ENCODE data around the gene FREM3.
"Not testable (repeated sequence)": the region's sequence is repeated elsewhere in the genome, so short reads cannot be mapped to it uniquely, and the experiment has no call there.

Gene FREM3

DNA sequence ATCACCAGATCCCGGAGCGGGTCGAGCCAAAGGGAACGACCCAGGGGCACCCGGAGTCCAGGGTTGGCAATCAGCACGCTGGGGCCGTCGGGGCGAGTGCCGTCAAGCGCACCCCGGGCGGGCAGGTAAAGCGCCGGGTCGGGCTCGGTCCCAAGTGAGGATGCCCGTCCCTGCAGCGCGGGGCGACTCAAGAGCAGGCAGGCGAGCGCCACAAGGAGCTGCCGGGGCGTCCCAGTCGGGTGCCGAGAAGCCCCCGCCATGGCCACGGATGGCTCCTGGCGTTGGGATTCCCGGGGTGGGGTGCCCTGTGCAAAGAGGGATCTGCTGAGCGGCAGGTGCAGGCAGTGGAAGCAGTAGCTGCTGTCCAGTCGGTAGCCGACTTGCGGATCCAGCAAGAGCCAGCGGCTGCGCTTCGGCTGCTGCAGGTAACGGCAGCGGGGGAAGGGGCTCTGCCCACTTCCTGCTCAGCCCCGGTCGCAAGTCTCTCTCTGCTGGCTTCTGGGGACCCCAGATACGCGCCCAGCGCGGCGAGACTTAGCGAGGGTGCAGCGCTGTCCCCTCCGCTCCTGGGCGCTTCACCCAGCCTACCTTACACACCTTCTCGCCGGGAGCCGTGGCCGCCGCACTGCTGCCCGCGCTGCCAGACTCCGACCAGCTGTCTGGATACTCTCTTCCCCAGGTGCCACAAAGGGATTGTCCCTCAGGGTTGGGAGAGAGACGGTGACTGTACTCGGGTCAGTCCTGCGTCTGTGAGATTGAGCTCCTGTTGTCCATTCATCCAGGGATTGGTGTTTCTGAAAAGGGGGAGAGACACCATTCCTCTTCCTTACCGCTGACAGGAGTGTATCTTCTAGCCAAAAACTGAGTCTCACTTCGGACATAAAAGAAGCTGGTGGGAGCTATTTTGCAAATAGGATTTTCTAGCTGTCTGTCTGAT is at the start of gene FREM3:
Gene FREM3, minus strand, starts transcription at position 260 of the 937 bp plus-strand sequence. Its CDS starts 0 bp downstream, at position 260.
- no peak for DNase-seq (ENCODE audit: low spot score)

DNA sequence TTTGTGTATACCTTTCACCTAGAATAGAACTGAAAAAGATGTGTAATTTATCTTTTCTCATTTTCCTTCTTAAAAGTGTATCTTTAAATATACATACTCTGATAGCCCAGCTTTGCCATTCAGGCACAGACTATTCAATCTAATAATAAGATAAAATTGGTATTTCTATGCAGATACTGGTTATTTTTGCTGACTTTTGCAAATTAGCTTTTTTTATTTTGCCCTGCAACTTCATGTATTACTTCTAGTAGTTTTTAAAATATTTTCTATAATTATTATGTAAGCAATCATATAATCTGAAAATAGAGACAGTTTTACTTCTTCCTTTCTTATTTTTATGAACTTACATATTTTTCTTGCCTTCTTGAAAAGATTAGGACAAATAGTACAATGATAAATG is 45.4 kb upstream of the FREM3 start:
- DNase-seq (ENCODE audit: low spot score), result no peak

DNA sequence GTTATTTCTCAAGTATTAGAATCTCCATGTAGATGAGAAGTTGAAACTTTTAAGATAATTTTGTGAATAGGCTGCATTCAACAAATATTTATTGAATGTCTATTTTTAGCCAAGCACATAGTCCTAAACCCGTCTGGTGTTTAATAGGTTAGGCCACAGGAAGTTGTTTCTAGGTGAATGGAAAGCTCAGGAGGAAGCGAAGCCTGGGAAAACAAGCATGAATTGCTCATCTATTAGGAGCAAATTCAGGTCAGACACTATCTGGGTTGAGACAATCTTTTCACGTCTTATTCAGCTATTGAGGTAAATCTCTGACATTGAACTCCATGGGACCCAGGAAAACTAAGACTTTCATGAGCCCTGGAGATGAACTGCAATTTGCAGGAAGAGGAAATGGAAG is 43.1 kb upstream of the FREM3 start:
- no peak for DNase-seq (ENCODE audit: low spot score)

DNA sequence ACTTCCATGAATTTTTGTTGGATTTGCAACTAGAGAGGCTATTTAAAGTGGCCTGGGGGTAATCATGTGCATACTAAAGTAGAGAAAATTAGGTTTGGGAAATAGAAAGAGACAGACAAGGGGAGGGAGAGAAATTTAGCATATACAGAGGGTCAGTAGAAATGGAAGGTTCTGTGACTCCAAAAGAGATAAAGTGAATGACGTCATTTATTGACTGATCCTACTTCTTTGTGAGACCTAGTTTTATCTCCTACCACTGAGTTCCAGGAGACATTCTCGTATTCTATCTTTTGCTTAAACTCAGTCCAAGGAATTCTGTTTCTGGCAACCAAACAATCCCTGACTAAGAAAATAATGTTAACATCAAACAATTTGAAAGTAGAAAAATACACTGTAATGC is 42.4 kb upstream of the FREM3 start:
- no peak for DNase-seq (ENCODE audit: low spot score)

DNA sequence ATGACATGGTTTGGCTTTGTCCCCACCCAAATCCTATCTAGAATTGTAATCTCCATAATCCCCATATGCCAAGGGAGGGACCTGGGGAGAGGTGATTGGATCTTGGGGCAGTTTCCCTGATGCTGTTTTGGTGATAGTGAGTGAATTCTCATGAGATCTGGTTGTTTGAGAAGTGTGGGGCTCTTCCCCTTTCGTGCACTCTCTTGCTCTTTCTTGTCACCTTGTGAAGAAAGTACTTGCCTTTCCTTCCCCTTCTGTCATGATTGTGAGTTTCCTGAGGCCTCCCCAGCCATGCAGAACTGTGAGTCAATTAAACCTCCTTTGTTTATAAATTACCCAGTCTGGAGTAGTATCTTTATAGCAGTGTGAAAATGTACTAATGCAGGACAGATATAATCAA is 36.4 kb upstream of the FREM3 start:
- DNase-seq (ENCODE audit: low spot score), result no peak

DNA sequence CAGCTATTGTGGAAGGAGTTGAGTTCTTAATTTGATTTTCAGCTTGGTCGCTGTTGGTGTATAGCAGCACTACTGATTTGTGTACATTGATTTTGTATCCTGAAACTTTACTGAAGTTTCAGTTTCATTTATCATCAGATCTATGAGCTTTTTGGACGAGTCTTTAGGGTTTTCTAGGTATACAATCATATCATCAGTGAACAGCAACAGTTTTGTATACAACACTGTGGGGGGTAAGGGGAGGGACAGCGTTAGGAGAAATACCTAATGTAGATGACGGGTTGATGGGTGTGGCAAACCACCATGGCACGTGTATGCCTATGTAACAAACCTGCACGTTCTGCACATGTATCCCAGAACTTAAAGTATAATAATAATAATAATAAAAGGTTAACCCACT is 35.6 kb upstream of the FREM3 start:
- DNase-seq (ENCODE audit: low spot score), result not testable (repeated sequence)

DNA sequence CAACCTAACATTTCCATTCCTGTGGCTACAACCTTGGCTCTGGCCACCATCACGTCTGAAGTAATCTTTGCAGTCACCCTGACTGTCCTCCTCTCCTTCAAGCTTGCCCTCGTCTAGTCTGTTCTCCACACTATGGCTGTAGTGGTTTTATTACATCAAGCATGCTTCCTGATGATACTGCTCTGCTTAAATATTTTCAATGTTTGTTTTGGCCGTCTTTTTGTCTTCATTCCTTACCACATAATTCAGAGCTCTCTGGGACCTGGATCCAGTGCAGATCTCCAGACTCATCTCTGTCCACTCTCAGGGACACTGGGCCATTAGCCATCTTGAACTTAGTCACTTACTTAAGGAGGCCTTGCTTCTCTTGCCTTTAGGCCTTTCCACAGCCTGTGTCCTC is 27.7 kb upstream of the FREM3 start:
- DNase-seq (ENCODE audit: low spot score), result no peak

DNA sequence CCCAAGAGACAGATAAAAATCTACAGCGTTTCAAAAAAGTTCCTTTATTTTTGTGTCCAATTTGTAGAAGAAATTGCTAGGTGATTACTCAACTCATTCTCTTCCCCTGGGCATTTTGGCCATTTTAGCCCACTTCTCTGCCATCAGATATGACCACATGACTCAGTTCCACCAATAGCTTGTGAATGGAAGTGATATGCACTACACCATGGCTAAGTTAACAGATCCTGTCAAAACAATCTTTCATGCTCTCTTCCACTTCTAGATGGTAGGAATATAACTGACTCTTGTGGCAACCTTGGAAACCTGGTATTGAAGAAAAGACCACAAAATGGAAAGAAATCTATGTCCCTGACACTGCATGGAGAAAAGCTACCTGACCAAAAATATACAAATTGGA is 26.2 kb upstream of the FREM3 start:
- no peak for DNase-seq (ENCODE audit: low spot score)

DNA sequence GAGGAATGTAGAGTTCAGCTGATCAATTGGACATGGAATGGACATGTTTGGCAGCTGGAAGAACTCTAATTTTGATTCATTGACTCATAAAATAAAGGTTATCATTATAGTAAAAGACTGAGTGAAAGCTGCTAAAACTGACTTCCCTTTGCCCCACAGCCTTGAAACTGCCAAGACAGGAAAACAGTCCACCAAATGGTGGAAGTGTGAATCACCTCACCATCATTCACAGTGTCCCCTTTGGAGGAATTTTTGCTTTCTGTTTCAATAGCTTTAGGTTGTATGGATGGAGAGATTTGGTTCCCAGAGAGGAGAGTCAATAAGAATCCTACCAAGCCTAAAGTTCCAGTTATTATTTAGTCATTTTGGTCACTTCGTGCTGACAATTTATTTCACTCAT is 20.8 kb upstream of the FREM3 start:
- DNase-seq (ENCODE audit: low spot score), result no peak

DNA sequence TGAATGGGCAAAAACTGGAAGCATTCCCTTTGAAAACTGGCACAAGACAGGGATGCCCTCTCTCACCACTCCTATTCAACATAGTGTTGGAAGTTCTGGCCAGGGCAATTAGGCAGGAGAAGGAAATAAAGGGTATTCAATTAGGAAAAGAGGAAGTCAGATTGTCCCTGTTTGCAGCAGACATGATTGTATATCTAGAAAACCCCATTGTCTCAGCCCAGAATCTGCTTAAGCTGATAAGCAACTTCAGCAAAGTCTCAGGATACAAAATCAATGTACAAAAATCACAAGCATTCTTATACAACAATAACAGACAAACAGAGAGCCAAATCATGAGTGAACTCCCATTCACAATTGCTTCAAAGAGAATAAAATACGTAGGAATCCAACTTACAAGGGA is 18.3 kb upstream of the FREM3 start:
- not testable (repeated sequence) for DNase-seq (ENCODE audit: low spot score)

DNA sequence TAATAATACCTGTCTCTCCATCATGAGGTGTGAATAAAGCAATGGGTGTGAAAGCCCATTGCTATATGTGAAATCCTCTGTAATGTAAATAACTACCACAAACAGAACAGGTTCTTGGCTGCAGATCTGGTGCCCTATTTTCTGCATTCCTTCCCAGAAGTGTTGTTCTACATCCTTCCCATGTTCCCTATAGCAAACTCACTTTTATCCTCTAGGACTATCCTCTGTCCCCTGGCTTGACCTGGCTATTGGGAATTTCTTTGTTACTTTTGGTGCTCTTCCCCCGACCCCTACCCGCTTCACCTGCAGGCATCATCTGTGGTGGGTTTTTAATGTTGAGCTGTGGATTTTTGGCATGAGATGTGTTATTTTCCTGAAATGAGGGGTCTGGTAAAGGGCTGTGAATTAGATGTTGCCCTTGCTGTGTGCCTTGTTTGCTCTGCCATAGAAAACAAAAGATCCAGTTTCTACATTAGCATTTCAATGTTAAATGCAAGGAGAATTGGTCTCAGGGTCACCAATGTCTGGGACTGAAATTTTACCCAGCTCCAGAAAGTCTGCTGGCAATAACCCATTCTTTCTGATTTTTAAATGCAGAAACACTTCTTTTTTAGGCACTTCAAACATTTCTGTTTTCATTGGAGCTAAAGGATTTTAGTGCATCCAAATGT is 13.6 kb upstream of the FREM3 start:
- DNase-seq (ENCODE audit: low spot score), result no peak

DNA sequence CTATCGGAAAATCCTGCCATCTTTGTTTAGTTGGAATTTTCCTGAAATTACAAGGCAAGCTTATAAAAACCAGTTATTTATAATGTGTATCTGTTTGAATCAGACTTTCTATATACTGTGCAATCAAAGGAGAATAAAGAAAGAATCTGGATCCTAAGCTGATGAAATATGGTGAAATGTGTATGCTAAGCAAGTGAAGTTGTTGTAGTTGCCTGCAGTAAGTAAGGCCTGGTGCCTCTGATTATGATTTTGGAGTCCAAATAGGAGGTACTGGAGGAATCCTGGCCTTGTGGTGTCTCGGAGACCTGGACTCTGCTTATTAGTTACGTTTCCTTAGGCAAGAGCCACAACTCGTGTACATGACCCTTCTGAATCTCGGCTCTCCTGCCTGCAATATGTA is 13.1 kb upstream of the FREM3 start:
- no peak for DNase-seq (ENCODE audit: low spot score)

DNA sequence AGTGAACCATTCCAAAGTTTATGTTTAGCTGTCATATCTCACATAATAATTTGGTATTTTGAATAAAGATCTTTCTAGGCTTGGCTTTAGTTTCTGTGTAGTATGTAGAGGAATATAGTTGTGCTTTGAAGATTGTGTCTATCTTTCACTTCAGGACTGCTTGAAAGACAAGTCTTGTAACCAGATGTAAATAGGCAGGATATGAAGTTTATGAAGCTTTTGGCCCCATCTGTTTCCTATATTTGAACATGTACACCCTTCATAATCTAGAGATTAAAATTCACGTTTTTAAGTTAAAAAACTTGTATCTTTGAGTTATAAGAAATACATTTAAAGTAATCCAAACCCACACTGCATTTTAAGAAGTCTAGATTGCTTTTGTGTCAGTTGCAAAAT is 11.7 kb upstream of the FREM3 start:
- DNase-seq (ENCODE audit: low spot score), result no peak

DNA sequence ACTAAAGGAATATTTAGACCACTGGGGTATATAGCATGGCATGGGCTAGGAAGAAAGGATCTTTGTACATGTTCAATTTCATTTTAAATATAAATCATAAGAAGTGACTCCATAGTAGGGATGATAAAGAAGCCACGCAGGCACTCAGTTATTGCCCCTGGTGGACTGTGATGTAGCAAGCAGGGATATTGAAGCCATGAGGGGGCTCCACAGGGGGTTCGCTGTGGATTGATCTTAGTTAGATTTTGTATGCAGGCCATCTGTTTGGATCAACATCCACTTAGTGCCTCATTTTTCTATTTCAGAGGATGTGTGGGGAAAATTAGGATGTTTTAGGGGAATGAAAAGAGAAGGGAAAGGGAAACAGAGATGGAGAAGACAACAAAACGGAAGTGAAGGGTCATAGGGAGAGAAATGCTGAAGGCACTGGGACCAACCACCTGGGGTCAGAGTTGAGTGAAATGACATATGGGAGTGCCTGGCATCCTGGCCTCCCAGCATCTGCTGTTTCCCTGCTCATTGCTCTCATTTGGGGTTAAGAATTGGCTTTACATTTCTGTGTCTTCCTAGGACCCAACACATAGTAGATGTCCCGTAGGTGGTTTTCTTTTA is 11.2 kb upstream of the FREM3 start:
- DNase-seq (ENCODE audit: low spot score), result no peak

DNA sequence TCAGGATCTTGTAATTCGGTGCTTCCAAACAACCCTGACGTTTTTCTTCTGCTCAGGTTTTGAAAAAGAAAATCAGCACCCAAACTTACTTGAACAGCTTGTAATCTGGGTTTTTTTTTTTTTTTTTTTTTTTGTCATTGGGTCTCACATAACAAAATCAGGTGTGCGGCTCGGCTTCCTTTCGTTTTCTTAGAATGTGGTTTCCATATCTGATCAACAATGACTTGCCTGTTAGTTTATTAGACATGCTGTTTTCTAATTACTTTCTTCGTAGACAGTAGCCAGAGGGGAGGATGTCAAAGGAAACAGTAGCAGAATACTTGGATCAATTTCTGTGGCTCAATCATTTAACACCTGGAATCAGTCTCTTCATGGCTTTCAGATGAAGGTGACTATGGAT is 890 bp upstream of the FREM3 start:
- no peak for DNase-seq (ENCODE audit: low spot score)

DNA sequence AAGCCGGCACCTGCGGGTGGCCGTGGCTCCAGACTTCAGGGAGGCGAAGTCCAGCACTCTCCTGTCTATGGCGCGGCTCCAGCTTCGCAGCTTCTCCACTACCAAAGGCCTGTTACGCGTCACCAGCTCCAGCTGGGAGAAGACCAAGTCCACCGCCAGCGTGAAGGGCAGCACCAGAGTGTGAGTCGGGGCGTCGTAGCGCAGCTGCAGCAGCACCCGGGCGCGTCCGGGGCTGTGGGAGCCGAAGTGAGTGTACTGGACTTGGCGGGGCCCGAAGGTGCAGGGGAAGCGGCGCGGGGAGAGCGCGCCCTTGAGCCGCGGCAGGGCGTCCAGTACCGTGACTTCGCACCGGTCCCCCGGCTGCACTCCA is 444 bp downstream of the FREM3 start:
- DNase-seq (ENCODE audit: low spot score), result no peak

DNA sequence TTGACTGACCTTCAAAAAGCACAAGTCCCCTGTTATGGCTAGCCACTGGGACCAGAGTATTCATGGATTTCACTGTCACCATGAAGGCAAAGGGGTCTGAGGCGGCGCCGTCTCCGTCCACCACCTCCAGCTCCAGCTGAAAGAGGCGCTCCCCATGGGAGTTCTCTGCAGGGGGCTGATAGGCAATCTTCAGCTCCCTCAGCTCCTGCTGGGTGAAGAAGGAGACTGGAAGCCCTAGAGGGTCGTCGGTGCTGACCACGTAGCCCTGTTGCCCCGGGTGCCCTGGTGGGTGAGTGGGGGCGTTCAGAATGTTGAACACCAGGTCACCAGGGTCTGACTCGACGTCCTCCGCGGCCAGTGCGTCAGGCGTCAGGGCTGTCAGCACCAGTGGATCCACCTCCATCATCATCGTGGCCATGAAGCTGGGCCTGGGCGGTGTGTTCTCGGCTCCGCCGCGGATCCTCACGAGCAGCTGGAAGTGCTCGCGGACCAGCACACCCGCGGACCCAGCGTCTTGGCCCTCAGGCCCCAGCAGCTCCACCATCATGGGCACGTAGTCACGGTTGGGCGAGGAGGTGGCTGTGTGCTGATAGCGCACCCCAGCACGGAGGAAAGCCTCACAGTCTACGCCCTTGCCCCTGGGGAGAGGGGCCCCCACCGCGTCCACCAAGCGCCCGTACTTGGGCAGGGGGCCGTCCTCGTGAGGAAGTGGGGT is 987 bp downstream of the FREM3 start:
- DNase-seq (ENCODE audit: low spot score), result no peak

DNA sequence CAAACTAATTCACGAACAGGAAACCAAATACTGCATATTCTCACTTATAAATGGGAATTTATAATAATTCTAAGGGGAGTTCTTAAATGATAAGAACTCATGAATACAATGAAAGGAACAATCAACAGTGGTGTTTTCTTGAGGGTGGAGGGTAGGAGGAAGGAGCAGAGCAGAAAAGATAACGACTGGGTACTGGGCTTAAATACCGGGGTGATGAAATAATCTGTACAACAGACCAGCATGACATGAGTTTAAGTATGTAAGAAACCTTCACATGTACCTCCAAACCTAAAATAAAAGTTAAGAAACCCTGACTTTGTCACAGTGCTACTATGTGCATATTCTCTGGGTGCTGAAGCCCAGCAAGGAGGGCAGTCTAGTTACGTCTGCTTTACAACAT is 6.6 kb downstream of the FREM3 start:
- DNase-seq (ENCODE audit: low spot score), result no peak

DNA sequence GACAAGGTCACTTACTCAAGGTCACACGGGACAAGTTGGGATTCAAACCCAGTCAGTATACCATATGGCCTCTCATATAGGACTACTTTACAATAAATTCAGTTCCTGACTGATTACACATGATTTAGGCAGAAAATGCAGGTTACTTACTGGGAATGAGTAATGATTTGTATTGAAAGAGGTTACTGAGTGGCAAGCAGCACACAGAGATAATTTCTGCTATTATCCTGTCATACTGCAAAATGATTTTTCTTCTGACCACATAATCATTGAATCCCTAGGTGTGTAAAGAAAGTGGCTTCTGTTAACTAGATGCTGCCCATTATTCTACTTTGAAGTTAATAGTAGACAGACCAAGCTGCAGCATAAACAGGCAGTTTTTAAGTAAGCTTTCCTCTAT is 8.2 kb downstream of the FREM3 start:
- no peak for DNase-seq (ENCODE audit: low spot score)

DNA sequence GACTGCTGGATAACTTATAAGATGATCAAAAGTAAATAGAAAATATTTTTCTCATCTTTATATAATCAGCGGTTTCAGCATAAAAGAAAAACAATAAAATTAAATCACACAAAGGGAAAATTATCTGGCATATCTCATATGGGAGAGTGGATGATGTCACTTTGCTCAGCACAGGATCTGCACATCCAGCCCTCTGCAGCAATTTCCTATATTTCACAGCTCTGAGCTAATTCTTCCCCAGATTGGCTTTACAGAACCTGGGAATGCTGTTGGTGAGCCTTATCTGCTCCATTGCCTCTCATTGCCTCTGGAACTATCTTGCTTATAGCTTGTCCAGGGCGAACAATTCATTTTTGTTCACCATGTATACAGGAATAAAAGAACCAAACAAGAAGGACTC is 21.0 kb downstream of the FREM3 start:
- no peak for DNase-seq (ENCODE audit: low spot score)

DNA sequence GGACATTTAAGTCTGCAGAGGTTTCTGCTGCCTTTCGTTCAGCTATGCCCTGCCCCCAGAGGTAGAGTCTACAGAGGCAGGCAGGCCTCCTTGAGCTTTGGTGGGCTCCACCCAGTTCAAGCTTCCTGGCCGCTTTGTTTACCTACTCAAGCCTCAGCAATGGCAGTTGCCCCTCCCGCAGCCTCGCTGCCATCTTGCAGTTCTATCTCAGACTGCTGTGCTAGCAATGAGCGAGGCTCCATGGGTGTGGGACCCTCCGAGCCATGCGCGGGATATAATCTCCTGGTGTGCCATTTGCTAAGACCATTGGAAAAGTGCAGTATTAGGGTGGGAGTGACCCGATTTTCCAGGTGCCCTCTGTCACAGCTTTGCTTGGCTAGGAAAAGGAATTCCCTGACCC is 26.8 kb downstream of the FREM3 start:
- not testable (repeated sequence) for DNase-seq (ENCODE audit: low spot score)

DNA sequence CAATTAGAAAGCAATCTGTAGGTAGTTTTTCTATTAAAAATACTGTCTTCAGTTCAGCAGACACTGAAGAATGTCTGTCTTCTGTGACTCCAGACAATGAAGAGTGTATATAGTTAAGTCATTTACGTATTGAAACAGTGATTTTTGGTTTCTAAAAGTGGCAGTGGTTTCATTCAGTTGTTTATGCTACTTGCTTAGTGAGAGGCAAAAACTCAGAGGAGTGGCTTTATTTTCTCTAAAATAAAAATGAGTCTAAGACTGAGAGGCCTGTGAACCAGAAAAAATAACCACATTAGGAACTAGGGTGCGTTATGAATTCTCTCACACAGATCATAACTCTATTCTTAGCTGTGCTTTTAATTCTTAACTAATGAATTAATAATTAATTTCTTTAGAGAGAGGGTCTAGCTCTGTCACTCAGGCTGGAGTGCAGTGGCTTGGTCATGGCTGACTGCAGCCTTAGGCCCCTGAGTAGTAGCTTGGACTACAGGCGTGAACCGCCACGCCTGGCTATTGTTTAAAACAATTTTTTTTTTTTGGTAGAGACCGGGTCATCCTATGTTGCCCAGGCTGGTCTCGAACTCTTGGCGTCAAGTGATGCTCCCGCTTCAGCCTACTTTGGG is 31.4 kb downstream of the FREM3 start:
- no peak for DNase-seq (ENCODE audit: low spot score)

Measured in pons (tissue), 1 donor.